Activated CD4-positive, alpha-beta T cell treated with anti-CD3 and anti-CD28 coated beads, Interleukin-2, amount 10 ng/mL, durations not matched to agents 7 days and 5 days (primary cell): Measurements from ENCODE around the gene NEUROD2. TPM values are rescaled to one million over a fixed set of nuclear protein-coding genes. Genes with fewer than 3 reads are reported as not detected.

ENCODE experiments used
- CTCF ChIA-PET: fragments of 350-600 bp; sonication (Branson Sonifier 250); formaldehyde crosslinking; loops from one replicate; lab custom pipeline; 2021; ENCODE audit warnings: antibody characterized with exemption; lab: Charles Lee
- POLR2A ChIA-PET: fragments of 350-600 bp; sonication (Branson Sonifier 250); formaldehyde crosslinking; loops from one replicate; lab custom pipeline; 2021; ENCODE audit warnings: antibody characterized with exemption; lab: Charles Lee
- DNase-seq: peaks from one replicate; pipeline ENCODE4 v3.0.0-alpha.2; 2020
- H3K27ac Mint-ChIP-seq: one replicate; pipeline ENCODE4 v1.8.0; 2021; ENCODE audit warnings: mild to moderate bottlenecking, moderate library complexity, mixed read lengths
- H3K27me3 Mint-ChIP-seq: one replicate; pipeline ENCODE4 v1.8.0; 2021; ENCODE audit warnings: mixed read lengths
- H3K36me3 Mint-ChIP-seq: one replicate; pipeline ENCODE4 v1.8.0; 2021; ENCODE audit warnings: low read depth, mixed read lengths
- H3K4me1 Mint-ChIP-seq: one replicate; pipeline ENCODE4 v1.8.0; 2021; ENCODE audit warnings: mixed read lengths
- H3K4me3 Mint-ChIP-seq: one replicate; pipeline ENCODE4 v1.8.0; 2021; ENCODE audit warnings: mild to moderate bottlenecking, moderate library complexity, mixed read lengths
- H3K9me3 Mint-ChIP-seq: one replicate; pipeline ENCODE4 v1.8.0; 2021; ENCODE audit warnings: mixed read lengths
- total RNA-seq, 2 experiments: library from RNA; stranded (reverse); gene quantifications; one replicate each; pipeline ENCODE4 v1.2.3, GENCODE V29; 2021

Gene NEUROD2
- total RNA-seq, 2 experiments from 2014 or later: not detected

- peak overlapping the region; percentile 33 for H3K27ac Mint-ChIP-seq
- ChIA-PET POLR2A (no interaction called here), CTCF (interaction anchor here (0.5 to 6.0 kb wide), 30 partner anchors 9 to 613 kb away, joined by 3 to 108 read pairs (median 4); partner anchors contain the start of genes MIEN1, PSMD3 and STARD3)
- H3K36me3 Mint-ChIP-seq: no peaks in the 10 kb centered on the region
- H3K9me3 Mint-ChIP-seq: no peaks in the 10 kb centered on the region
- peak; percentile 85 for DNase-seq
- H3K4me1 Mint-ChIP-seq: peaks cover 29% of the 10 kb centered on the region
- H3K27me3 Mint-ChIP-seq: peaks cover 49% of the 10 kb centered on the region
- no peak overlapping the region for H3K4me3 Mint-ChIP-seq
Measured at GRCh38 chr17:39623356-39623950, 15.7 kb upstream of the NEUROD2 start.

GRCh38 chr17:39622380-39623006 lies 14.8 kb upstream of the NEUROD2 start:
- H3K27me3 Mint-ChIP-seq: peaks cover 47% of the 10 kb centered on the region
- no peaks in the 10 kb centered on the region for H3K9me3 Mint-ChIP-seq
- no peaks in the 10 kb centered on the region for H3K36me3 Mint-ChIP-seq
- peak overlapping the region; percentile 76 for H3K27ac Mint-ChIP-seq
- POLR2A ChIA-PET: interaction anchor here (0.5 kb wide), 1 partner anchor 46 kb away, joined by 4 read pairs; the partner anchor contains the start of gene PNMT
- CTCF ChIA-PET: interaction anchor here (0.8 to 6.0 kb wide), 39 partner anchors 10 to 405 kb away, joined by 3 to 108 read pairs (median 5); partner anchors contain the start of genes IKZF3, MIEN1, PSMD3 and STARD3
- H3K4me1 Mint-ChIP-seq: peaks cover 32% of the 10 kb centered on the region
- DNase-seq: peak; percentile 36
- H3K4me3 Mint-ChIP-seq: peak overlapping the region; percentile 57

DNA sequence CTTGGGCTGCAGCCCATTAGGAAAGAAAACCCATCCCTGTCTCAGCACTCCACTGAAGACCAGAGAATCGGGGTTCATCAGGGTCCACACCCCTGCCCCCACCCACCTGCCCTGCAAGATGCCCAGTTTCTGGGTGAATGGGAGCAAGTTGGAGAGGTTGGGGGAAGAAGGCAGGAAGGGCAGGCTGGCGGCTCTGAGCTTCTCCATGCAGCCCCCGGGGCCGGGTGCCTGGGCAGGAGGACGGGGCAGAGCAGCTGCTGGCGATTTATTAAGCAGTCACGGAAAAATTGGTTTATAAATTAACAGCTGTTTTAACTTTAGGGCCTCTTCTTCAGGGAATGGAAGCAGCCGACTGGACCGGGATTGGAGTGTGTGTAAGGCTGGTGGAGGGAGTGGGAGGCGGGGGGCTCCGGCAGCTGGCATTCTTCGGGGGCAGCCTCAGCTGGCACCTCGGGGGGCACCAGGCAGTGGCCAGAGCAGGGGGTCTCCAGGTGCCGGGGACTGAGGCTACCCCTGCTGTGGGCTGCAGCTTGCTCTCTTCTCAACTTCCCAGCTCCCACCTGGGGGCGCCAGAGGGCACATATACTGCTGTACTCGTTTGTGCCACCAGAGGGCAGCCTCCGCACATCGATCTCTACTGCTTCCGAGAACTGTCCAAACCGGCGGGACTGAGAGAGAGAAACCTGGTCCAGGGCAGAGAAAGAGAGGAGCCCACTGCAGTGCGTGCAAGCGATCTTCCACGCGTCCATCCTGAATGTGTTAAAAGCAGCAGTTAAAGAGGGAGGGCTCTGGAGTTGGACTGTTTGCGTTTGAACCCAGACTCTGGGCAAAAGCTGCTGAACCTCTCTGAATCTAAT lies 14.0 kb upstream of the NEUROD2 start:
- Mint-ChIP-seq H3K27ac (peak overlapping the region; percentile 76), H3K27me3 (peaks cover 52% of the 10 kb centered on the region), H3K4me3 (peak overlapping the region; percentile 57), H3K9me3 (no peaks in the 10 kb centered on the region), H3K36me3 (no peaks in the 10 kb centered on the region), H3K4me1 (peaks cover 31% of the 10 kb centered on the region)
- ChIA-PET POLR2A (interaction anchor here (0.5 to 0.7 kb wide), 2 partner anchors 47 to 148 kb away, joined by 3 to 4 read pairs; partner anchors contain the start of gene PNMT), CTCF (interaction anchor here (0.6 to 6.0 kb wide), 84 partner anchors 10 to 979 kb away, joined by 3 to 108 read pairs (median 4); partner anchors contain the start of genes IKZF3, MED24, MIEN1 and NEUROD2)
- DNase-seq: peak; percentile 88

DNA sequence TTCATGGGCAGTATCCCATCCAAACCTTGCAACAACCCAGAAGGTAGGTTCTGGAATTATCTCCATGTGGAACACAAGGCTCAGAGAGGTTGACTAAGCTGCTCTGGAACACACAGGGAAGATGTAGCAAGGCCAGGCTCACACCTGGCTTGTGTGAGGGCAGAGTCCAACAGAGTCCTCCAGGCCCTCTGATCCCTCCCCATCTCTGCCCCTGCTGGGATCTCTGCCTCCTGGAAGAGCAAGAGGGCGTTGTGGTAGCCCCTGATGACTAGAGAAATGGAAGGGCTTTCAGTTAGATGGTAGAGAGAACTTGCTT lies 12.0 kb upstream of the NEUROD2 start:
- DNase-seq: no peak
- no peaks in the 10 kb centered on the region for H3K9me3 Mint-ChIP-seq
- H3K36me3 Mint-ChIP-seq: no peaks in the 10 kb centered on the region
- no peak overlapping the region for H3K27ac Mint-ChIP-seq
- H3K27me3 Mint-ChIP-seq: peaks cover 43% of the 10 kb centered on the region
- POLR2A ChIA-PET: no interaction called here
- peaks cover 26% of the 10 kb centered on the region for H3K4me1 Mint-ChIP-seq
- CTCF ChIA-PET: interaction anchor here (1.3 to 4.9 kb wide), 4 partner anchors 8 to 110 kb away, joined by 3 to 45 read pairs (median 4); partner anchors contain the start of gene MIEN1
- no peak overlapping the region for H3K4me3 Mint-ChIP-seq

DNA sequence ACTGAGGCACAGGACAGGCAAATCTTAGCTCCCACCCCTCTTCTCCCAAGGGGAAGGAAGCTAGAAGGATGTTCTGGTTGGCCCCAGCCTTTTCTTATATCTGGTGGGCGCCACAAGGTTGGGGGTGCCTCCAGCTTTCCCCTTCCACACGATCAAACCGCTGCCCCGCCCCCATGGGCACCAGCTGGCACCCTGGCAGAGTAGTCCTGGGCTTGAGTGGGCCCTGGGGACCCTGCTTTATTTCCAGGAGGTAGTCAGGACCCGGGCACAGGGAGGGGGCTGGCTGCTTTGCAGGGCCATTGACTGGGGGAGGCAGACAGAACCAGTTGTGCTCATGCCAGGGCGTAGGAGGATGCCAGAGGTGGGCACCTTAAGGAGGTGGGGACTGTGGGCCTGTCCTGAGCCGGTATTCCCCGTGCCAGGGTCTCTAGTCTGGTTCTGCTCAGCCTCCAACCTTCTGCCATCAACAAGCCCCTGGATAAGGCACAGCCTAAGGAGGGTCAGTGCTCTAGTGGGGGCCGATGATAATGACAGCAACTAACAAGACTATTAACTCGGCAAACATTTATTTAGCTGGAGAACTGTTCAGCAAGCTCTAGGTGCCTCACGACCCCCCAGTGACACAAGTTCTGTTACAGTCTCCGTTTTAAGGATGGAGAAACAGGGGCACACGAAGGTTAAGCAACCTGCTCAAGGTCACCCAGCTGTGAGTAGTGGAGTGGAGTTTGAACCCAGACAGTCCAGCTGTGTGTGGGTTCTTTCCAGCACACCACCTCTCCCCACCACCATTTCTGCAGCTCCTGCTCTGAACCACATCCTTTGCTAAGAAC lies 11.5 kb upstream of the NEUROD2 start:
- H3K27me3 Mint-ChIP-seq: peaks cover 39% of the 10 kb centered on the region
- no peak overlapping the region for H3K27ac Mint-ChIP-seq
- no peak overlapping the region for H3K4me3 Mint-ChIP-seq
- no peak for DNase-seq
- ChIA-PET CTCF (interaction anchor here (0.6 to 4.9 kb wide), 7 partner anchors 9 to 307 kb away, joined by 3 to 45 read pairs (median 3); partner anchors contain the start of gene MIEN1), POLR2A (no interaction called here)
- no peaks in the 10 kb centered on the region for H3K9me3 Mint-ChIP-seq
- H3K4me1 Mint-ChIP-seq: peaks cover 24% of the 10 kb centered on the region
- no peaks in the 10 kb centered on the region for H3K36me3 Mint-ChIP-seq

GRCh38 chr17:39618246-39618913 lies 10.7 kb upstream of the NEUROD2 start:
- ChIA-PET CTCF (interaction anchor here (0.6 to 1.8 kb wide), 6 partner anchors 10 to 308 kb away, joined by 3 to 5 read pairs (median 3); partner anchors contain the start of gene MIEN1), POLR2A (no interaction called here)
- H3K4me3 Mint-ChIP-seq: peak overlapping the region; percentile 74
- peaks cover 19% of the 10 kb centered on the region for H3K4me1 Mint-ChIP-seq
- no peak for DNase-seq
- H3K36me3 Mint-ChIP-seq: no peaks in the 10 kb centered on the region
- peak overlapping the region; percentile 82 for H3K27ac Mint-ChIP-seq
- H3K27me3 Mint-ChIP-seq: peaks cover 39% of the 10 kb centered on the region
- no peaks in the 10 kb centered on the region for H3K9me3 Mint-ChIP-seq

GRCh38 chr17:39617446-39618245 lies 9.9 kb upstream of the NEUROD2 start:
- Mint-ChIP-seq H3K27ac (no peak overlapping the region), H3K36me3 (no peaks in the 10 kb centered on the region), H3K27me3 (peaks cover 39% of the 10 kb centered on the region), H3K4me1 (peaks cover 13% of the 10 kb centered on the region), H3K4me3 (peak overlapping the region; percentile 74), H3K9me3 (no peaks in the 10 kb centered on the region)
- ChIA-PET CTCF (interaction anchor here (1.8 kb wide), 1 partner anchor 112 kb away, joined by 5 read pairs; the partner anchor contains the start of gene MIEN1), POLR2A (no interaction called here)
- DNase-seq: peak; percentile 61

GRCh38 chr17:39617100-39617445 lies 9.4 kb upstream of the NEUROD2 start:
- Mint-ChIP-seq H3K9me3 (no peaks in the 10 kb centered on the region), H3K27me3 (peaks cover 39% of the 10 kb centered on the region), H3K36me3 (no peaks in the 10 kb centered on the region), H3K4me3 (peak overlapping the region; percentile 67), H3K4me1 (peaks cover 7% of the 10 kb centered on the region), H3K27ac (no peak overlapping the region)
- ChIA-PET CTCF (no interaction called here), POLR2A (no interaction called here)
- DNase-seq: no peak

DNA sequence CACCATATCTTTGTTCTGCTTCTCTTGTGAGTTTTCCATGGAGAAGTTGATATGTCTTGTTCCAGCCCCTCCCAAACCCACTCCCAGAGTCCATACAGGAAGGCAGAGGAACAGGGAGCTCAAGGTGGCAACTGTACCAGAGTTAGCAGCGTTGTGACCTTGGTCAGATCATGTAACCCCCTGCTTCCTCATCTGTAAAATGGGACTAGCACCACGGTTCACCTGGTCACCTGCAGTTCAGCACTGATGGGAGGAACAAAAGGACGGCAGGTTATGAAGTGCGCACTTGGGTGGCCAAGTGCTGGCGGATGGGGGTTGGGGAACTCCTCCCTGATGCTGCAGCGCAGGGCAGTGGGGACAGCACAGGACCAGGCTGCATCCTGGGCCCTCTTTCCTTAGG lies 7.7 kb upstream of the NEUROD2 start:
- ChIA-PET CTCF (interaction anchor here (1.0 to 1.3 kb wide), 2 partner anchors 8 to 18 kb away, joined by 3 to 4 read pairs; no protein-coding TSS in a partner anchor), POLR2A (no interaction called here)
- Mint-ChIP-seq H3K36me3 (no peaks in the 10 kb centered on the region), H3K4me1 (peaks cover 3% of the 10 kb centered on the region), H3K9me3 (no peaks in the 10 kb centered on the region), H3K27me3 (peaks cover 38% of the 10 kb centered on the region), H3K27ac (no peak overlapping the region), H3K4me3 (no peak overlapping the region)
- no peak for DNase-seq

- no peak overlapping the region for H3K4me3 Mint-ChIP-seq
- no peaks in the 10 kb centered on the region for H3K36me3 Mint-ChIP-seq
- peaks cover 41% of the 10 kb centered on the region for H3K27me3 Mint-ChIP-seq
- DNase-seq: no peak
- ChIA-PET CTCF (interaction anchor here (0.9 to 1.3 kb wide), 3 partner anchors 9 to 19 kb away, joined by 3 to 4 read pairs (median 3); no protein-coding TSS in a partner anchor), POLR2A (interaction anchor here (0.6 kb wide), 1 partner anchor 18 kb away, joined by 4 read pairs; no protein-coding TSS in a partner anchor)
- peaks cover 3% of the 10 kb centered on the region for H3K4me1 Mint-ChIP-seq
- no peak overlapping the region for H3K27ac Mint-ChIP-seq
- H3K9me3 Mint-ChIP-seq: no peaks in the 10 kb centered on the region
Measured at GRCh38 chr17:39614545-39615157, 6.9 kb upstream of the NEUROD2 start.
